ENCODE results near the gene RPS8. TPM values are rescaled to one million over a fixed set of nuclear protein-coding genes. Genes with fewer than 3 reads are reported as not detected.
"Not testable (repeated sequence)": the region's sequence is repeated elsewhere in the genome, so short reads cannot be mapped to it uniquely, and the experiment has no call there.

The RPS8 gene
- total and polyA plus RNA-seq, 9 donors: 3,305 to 10,301 (median 5,328) TPM

GRCh38 chr1:44733784-44734183, 41.6 kb upstream of the RPS8 start:
- TF ChIP-seq EP300 (IDR thresholded peaks at IDR 0.05) (no peak), CTCF (IDR thresholded peaks at IDR 0.05) (no peak), POLR2A (IDR thresholded peaks at IDR 0.05) (no peak)
- Histone ChIP-seq H3K9me3 (no peaks in the 10 kb centered on the region), H3K27me3 (no peaks in the 10 kb centered on the region), H3K4me1 (ENCODE audit: insufficient read depth) (no peaks in the 10 kb centered on the region), H3K36me3 (no peaks in the 10 kb centered on the region), H3K4me3 (no peak overlapping the region), H3K27ac (no peak overlapping the region)
- DNase-seq: no peak
- WGBS, 3 donors: 65 to 79% (median 74%) methylated on average over 1 of the region's 1 CpG
- intact Hi-C loops (cut with DNase I): loop anchor here in 2 of 4 donors (5.0 to 10.0 kb wide), 2 partner anchors 51 to 569 kb away; partner anchors contain the start of gene BEST4 (in 1 of the 2)

GRCh38 chr1:44735992-44736391, 39.3 kb upstream of the RPS8 start:
- Histone ChIP-seq H3K4me3 (no peak overlapping the region), H3K4me1 (ENCODE audit: insufficient read depth) (peaks cover 4% of the 10 kb centered on the region), H3K27ac (no peak overlapping the region), H3K9me3 (no peaks in the 10 kb centered on the region), H3K27me3 (no peaks in the 10 kb centered on the region), H3K36me3 (no peaks in the 10 kb centered on the region)
- TF ChIP-seq POLR2A (IDR thresholded peaks at IDR 0.05): no peak
- no peak for TF ChIP-seq CTCF (IDR thresholded peaks at IDR 0.05)
- no peak for TF ChIP-seq EP300 (IDR thresholded peaks at IDR 0.05)
- WGBS, 3 donors: 96 to 100% (median 97%) methylated on average over 1 of the region's 1 CpG
- intact Hi-C loops (cut with DNase I): loop anchor here in 1 of 4 donors (10.0 kb wide), 1 partner anchor 49 kb away; the partner anchor contains the start of gene BEST4
- DNase-seq: no peak

- H3K4me1 ChIP-seq (ENCODE audit: insufficient read depth); DNase-seq; H3K36me3 ChIP-seq; H3K9me3 ChIP-seq; H3K27me3 ChIP-seq: not testable (repeated sequence)
- intact Hi-C loops (cut with DNase I): loop anchor here in 1 of 4 donors (10.0 kb wide), 1 partner anchor 46 kb away; the partner anchor contains the start of gene BEST4
- Histone ChIP-seq H3K4me3 (peak overlapping the region; percentile 43), H3K27ac (peak overlapping the region; percentile 15 to 82)
- WGBS, 3 donors: 65 to 85% (median 83%) methylated on average over 1 of the region's 1 CpG
These were observed 36.4 kb upstream of the RPS8 start for GRCh38 chr1:44738953-44739306.

- intact Hi-C loops (cut with DNase I): loop anchor here in 1 of 4 donors (10.0 kb wide), 1 partner anchor 45 kb away; the partner anchor contains the start of gene BEST4
- no peaks in the 10 kb centered on the region for H3K9me3 ChIP-seq
- no peaks in the 10 kb centered on the region for H3K27me3 ChIP-seq
- H3K27ac ChIP-seq: peak within 1 kb of the TSS; percentile 15 to 82
- peaks cover 4% of the 10 kb centered on the region for H3K4me1 ChIP-seq (ENCODE audit: insufficient read depth)
- TF ChIP-seq POLR2A (IDR thresholded peaks at IDR 0.05) (peak; percentile 80), CTCF (IDR thresholded peaks at IDR 0.05) (peak in 1 of 3 donors; percentile 14), EP300 (IDR thresholded peaks at IDR 0.05) (peak; percentile 52)
- DNase-seq: peak; percentile 96 to 98 (median 97)
- 0% methylated on average over 57 of the region's 57 CpGs for WGBS, 3 donors
- peak within 1 kb of the TSS; percentile 43 for H3K4me3 ChIP-seq
- no peaks in the 10 kb centered on the region for H3K36me3 ChIP-seq
These were observed 35.8 kb upstream of the RPS8 start, which contains the start of gene KIF2C for GRCh38 chr1:44739307-44740178. Gene KIF2C, plus strand, starts transcription at chr1:44739837. Its CDS starts 96 bp downstream, at chr1:44739933.

GRCh38 chr1:44740179-44740617, 35.1 kb upstream of the RPS8 start:
- no peak for DNase-seq
- H3K9me3 ChIP-seq: no peaks in the 10 kb centered on the region
- intact Hi-C loops (cut with DNase I): no loop called here
- H3K36me3 ChIP-seq: no peaks in the 10 kb centered on the region
- peaks cover 4% of the 10 kb centered on the region for H3K4me1 ChIP-seq (ENCODE audit: insufficient read depth)
- peak overlapping the region; percentile 43 for H3K4me3 ChIP-seq
- H3K27ac ChIP-seq: no peak overlapping the region
- TF ChIP-seq POLR2A (IDR thresholded peaks at IDR 0.05): no peak
- TF ChIP-seq CTCF (IDR thresholded peaks at IDR 0.05): no peak
- TF ChIP-seq EP300 (IDR thresholded peaks at IDR 0.05): no peak
- H3K27me3 ChIP-seq: no peaks in the 10 kb centered on the region
- 1 to 5% (median 4%) methylated on average over 14 of the region's 14 CpGs for WGBS, 3 donors
